Measurements from ENCODE around the gene RETREG2. TPM values are rescaled to one million over a fixed set of nuclear protein-coding genes. Genes with fewer than 3 reads are reported as not detected.

Gene RETREG2
- total and polyA plus RNA-seq, 2 of the 8 experiments (the other 6 are each of a cell fraction or from before 2014, with no cell fraction given), result 51.3 to 67.4 TPM

DNA sequence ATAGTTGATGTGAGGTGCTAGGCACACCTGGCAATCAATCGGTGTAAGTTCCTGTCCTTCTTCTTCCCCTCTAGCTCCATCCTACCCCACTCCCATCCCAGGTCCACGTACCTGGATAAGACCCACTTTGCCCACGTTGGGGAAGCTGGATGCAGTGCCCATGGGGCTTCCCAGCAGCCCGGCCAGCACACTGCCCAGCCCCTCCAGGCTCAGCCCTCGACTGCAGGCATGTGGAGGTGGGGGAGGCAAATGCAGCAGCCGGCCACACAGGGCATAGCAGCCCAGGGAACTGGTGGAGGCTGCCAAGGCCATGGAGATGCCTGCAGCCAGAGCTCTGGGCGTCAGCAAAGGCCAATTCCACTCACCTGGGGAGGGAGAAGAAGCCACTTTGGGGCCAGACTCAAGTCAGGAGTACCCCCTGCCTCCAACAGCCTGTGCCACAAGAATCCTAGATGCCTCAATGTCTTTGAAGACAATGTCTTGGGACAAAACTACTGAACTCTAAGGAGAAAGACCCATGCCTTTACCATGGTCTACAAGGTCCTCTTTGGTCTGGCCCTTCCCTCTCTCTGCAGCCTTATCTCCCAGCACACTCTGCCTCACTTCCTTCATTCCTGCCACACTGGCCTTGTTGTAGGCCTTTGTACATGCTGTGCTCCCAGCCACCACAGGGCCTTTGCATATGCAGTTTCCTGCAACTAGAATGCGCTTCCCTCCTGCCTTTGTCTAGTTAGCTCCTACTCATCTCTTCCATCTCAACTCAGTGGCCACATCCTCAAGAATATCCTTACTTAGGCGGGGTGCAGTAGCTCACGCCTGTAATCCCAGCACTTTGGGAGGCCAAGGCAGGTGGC lies 12.8 kb upstream of the RETREG2 start:
- Histone ChIP-seq H3K9ac (replicated peaks in 1 of 4; ENCODE audit: extremely low read depth in 1 of 4, low read depth in 3 of 4, low read length in 3 of 4) (no peak overlapping the region), H2BK12ac (ENCODE audit: low read depth, low read length) (no peak overlapping the region), H2BK5ac (ENCODE audit: low read depth, low read length) (no peak overlapping the region), H2BK15ac (ENCODE audit: low read length) (peak overlapping the region; percentile 29; the same call in 1 of the 2 replicates), H2AFZ (ENCODE audit: low read length) (no peak overlapping the region), H3K18ac (ENCODE audit: extremely low read depth, low read length) (no peak overlapping the region), H3K4ac (replicated peaks; ENCODE audit: insufficient read length, low read depth, low read length) (no peak overlapping the region), H4K20me1 (replicated peaks in 1 of 2; ENCODE audit: control insufficient read depth in 1 of 2, insufficient read depth in 2 of 2, low read length in 2 of 2) (peaks cover 0 to 3% of the 10 kb centered on the region in 2 experiments), H2AK5ac (ENCODE audit: low read depth, low read length) (no peak overlapping the region), H3K9me3 (ENCODE audit: insufficient read depth in 2 of 2, low read depth in 1 of 2, low read length in 1 of 2) (no peaks in the 10 kb centered on the region), H3K27ac (ENCODE audit: low read depth, low read length) (no peak overlapping the region), H3K23me2 (ENCODE audit: low read depth, low read length) (no peaks in the 10 kb centered on the region), H3K27me3 (replicated peaks in 1 of 4; ENCODE audit: control insufficient read depth in 3 of 4, extremely low read depth in 1 of 4, insufficient read depth in 3 of 4, low read length in 3 of 4) (no peaks in the 10 kb centered on the region; a peak in 2 of 7 replicates), H3K79me2 (ENCODE audit: control insufficient read depth in 1 of 2, insufficient read depth in 2 of 2, low read length in 2 of 2) (no peaks in the 10 kb centered on the region), H3K4me1 (replicated peaks in 1 of 4; ENCODE audit: control insufficient read depth in 3 of 4, insufficient read depth in 4 of 4, low read length in 3 of 4) (no peaks in the 10 kb centered on the region; a peak in 1 of 7 replicates), H2BK20ac (ENCODE audit: low read length) (no peak overlapping the region), H3K56ac (replicated peaks; ENCODE audit: insufficient read length, low read depth, low read length) (no peak overlapping the region), H3K4me3 (ENCODE audit: extremely low read depth in 1 of 4, insufficient read depth in 2 of 4, low read depth in 3 of 4, low read length in 4 of 4) (no peak overlapping the region), H3K79me1 (ENCODE audit: low read depth, low read length) (no peaks in the 10 kb centered on the region; the same call in 1 of the 2 replicates), H3K4me2 (ENCODE audit: insufficient read depth in 1 of 2, low read depth in 2 of 2, low read length in 2 of 2) (no peak overlapping the region), H2BK120ac (replicated peaks; ENCODE audit: low read depth, low read length) (no peak overlapping the region), H3K14ac (ENCODE audit: insufficient read length) (no peak overlapping the region), H3K36me3 (ENCODE audit: control insufficient read depth in 2 of 4, insufficient read depth in 4 of 4, low read length in 3 of 4) (no peaks in the 10 kb centered on the region; a peak in 1 of 8 replicates), H4K91ac (replicated peaks; ENCODE audit: insufficient read length, low read length) (no peak overlapping the region), H4K5ac (ENCODE audit: insufficient read length, low read depth, low read length) (no peak overlapping the region), H4K8ac (ENCODE audit: extremely low read depth, insufficient read depth, low read length) (no peak overlapping the region), H3K23ac (ENCODE audit: insufficient read length) (no peak overlapping the region)
- DNase-seq (ENCODE audit: low read depth in 1 of 2, low spot score in 2 of 2) (no peak), FAIRE-seq (no peak)
- POLR2A ChIA-PET (ENCODE audit: partially characterized antibody), result interaction anchor here (2.0 kb wide), 1 partner anchor 10 kb away, joined by 9 read pairs; the partner anchor contains the start of gene CNPPD1
- TF ChIP-seq KDM5A (IDR thresholded peaks at IDR 0.05; ENCODE audit: low read length) (no peak), BRCA1 (IDR thresholded peaks at IDR 0.05; ENCODE audit: low read depth, low read length) (no peak), KDM1A (IDR thresholded peaks at IDR 0.05; ENCODE audit: borderline replicate concordance, low read length) (peak; percentile 48; the same call in 1 of the 2 replicates), TAF1 (IDR thresholded peaks at IDR 0.05; ENCODE audit: low read depth, low read length) (no peak)
- 76% methylated on average over 10 of the region's 10 CpGs; no CpG with 5 or more reads in 1 of the 2 experiments for WGBS, 2 experiments (ENCODE audit: extremely low coverage in 1 of 2, insufficient coverage in 1 of 2, insufficient read length in 1 of 2, insufficient replicate concordance in 2 of 2, low coverage in 1 of 2, low lambda C conversion rate in 2 of 2, missing lambda C conversion rate in 1 of 2)
- CTCF ChIA-PET (ENCODE audit: partially characterized antibody), result interaction anchor here (0.9 to 1.9 kb wide), 7 partner anchors 9 to 186 kb away, joined by 3 to 8 read pairs (median 3); partner anchors contain the start of gene CNPPD1

Data from H1 (cell line).